ENCODE measurements around the gene ZNF804A. TPM values are rescaled to one million over a fixed set of nuclear protein-coding genes. Genes with fewer than 3 reads are reported as not detected.

Gene ZNF804A
- total and polyA plus RNA-seq, 2 of the 4 experiments (the other 2 are of a cell fraction), result 2.2 to 2.7 TPM

GRCh38 chr2:184830531-184830930 lies 232.2 kb downstream of the ZNF804A start:
- Histone ChIP-seq H3K4me2 (ENCODE audit: low read depth, low read length) (no peak overlapping the region), H3K9me1 (ENCODE audit: insufficient read depth, low read length) (no peaks in the 10 kb centered on the region), H3K36me3 (ENCODE audit: control insufficient read depth, insufficient read depth, low read length) (no peaks in the 10 kb centered on the region), H3K56ac (ENCODE audit: extremely low read depth, insufficient read depth, low read length) (no peak overlapping the region), H3K4ac (ENCODE audit: low read depth, low read length) (no peak overlapping the region), H4K5ac (ENCODE audit: low read depth, low read length) (no peak overlapping the region), H2BK20ac (ENCODE audit: low read depth, low read length) (no peak overlapping the region), H3K14ac (replicated peaks; ENCODE audit: low read depth, low read length) (no peak overlapping the region), H3K9me3 (ENCODE audit: control insufficient read depth, insufficient read depth, low read length) (no peaks in the 10 kb centered on the region), H4K91ac (ENCODE audit: insufficient read depth, low read depth, low read length) (no peak overlapping the region), H4K20me1 (ENCODE audit: insufficient read depth, low read length) (no peaks in the 10 kb centered on the region), H3K18ac (ENCODE audit: low read depth, low read length) (no peak overlapping the region), H2AK9ac (replicated peaks; ENCODE audit: low read depth, low read length, poor library complexity) (no peak overlapping the region), H3K4me3 (ENCODE audit: insufficient read depth, low read depth, low read length) (no peak overlapping the region), H2AFZ (replicated peaks; ENCODE audit: low read length, poor library complexity) (no peak overlapping the region), H3K27ac (ENCODE audit: insufficient read depth, low read length) (no peak overlapping the region), H2AK5ac (ENCODE audit: low read depth, low read length) (no peak overlapping the region), H3K9ac (ENCODE audit: low read depth, low read length) (no peak overlapping the region), H2BK15ac (ENCODE audit: low read depth, low read length) (no peak overlapping the region), H4K8ac (ENCODE audit: low read depth in 2 of 2, low read length in 2 of 2) (no peak overlapping the region), H3K4me1 (ENCODE audit: control insufficient read depth, insufficient read depth, low read length) (no peaks in the 10 kb centered on the region), H3K23ac (ENCODE audit: low read depth, low read length) (no peak overlapping the region), H2BK5ac (ENCODE audit: low read depth, low read length, poor library complexity, severe bottlenecking) (no peak overlapping the region), H2BK120ac (ENCODE audit: low read depth, low read length) (no peak overlapping the region), H3K79me1 (ENCODE audit: low read depth in 1 of 2, low read length in 2 of 2) (no peaks in the 10 kb centered on the region), H3K27me3 (ENCODE audit: control insufficient read depth, insufficient read depth, low read length) (no peaks in the 10 kb centered on the region)
- in situ Hi-C loops (cut with MboI; ENCODE audit: low sequenced_read_pairs), result no loop called here
- CTCF ChIA-PET, result no interaction called here
- BruUV-seq (replicated peaks), result no TSS peak
- intact Hi-C loops (cut with micrococcal nuclease), result no loop called here
- ATAC-seq (ENCODE audit: low read depth) (no peak), DNase-seq (no peak)
- POLR2A ChIA-PET (ENCODE audit: unreplicated experiment), result no interaction called here
- TF ChIP-seq RCOR1 (IDR thresholded peaks at IDR 0.05; ENCODE audit: insufficient replicate concordance, low read length), result no peak
- TF ChIP-seq MXI1 (IDR thresholded peaks at IDR 0.05; ENCODE audit: borderline replicate concordance, low read depth, low read length), result no peak
- TF ChIP-seq RAD21 (IDR thresholded peaks at IDR 0.05; ENCODE audit: low read length), result no peak
- no peak for TF ChIP-seq CTCF (conservative IDR thresholded peaks at IDR 0.05; ENCODE audit: low read depth, low read length)
- no peak for TF ChIP-seq RFX5 (IDR thresholded peaks at IDR 0.05; ENCODE audit: low read depth, low read length)
- no peak for TF ChIP-seq FOS (IDR thresholded peaks at IDR 0.05; ENCODE audit: low read depth, low read length)
- no peak for TF ChIP-seq SMC3 (IDR thresholded peaks at IDR 0.05; ENCODE audit: low read depth, low read length)
- TF ChIP-seq CHD1 (IDR thresholded peaks at IDR 0.05; ENCODE audit: low read depth, low read length), result no peak
- TF ChIP-seq POLR2A (IDR thresholded peaks at IDR 0.05; ENCODE audit: low read depth, low read length), result no peak
- no peak for TF ChIP-seq CEBPB (IDR thresholded peaks at IDR 0.05; ENCODE audit: low read depth, low read length)
- TF ChIP-seq MAZ (IDR thresholded peaks at IDR 0.05; ENCODE audit: borderline replicate concordance, low read depth, low read length), result no peak
- no peak for TF ChIP-seq USF2 (IDR thresholded peaks at IDR 0.05; ENCODE audit: low read depth, low read length)
- no peak for TF ChIP-seq BHLHE40 (IDR thresholded peaks at IDR 0.05; ENCODE audit: low read depth, low read length)
- no peak for TF ChIP-seq NFE2L2 (IDR thresholded peaks at IDR 0.05; ENCODE audit: low read depth, low read length)
- TF ChIP-seq MAFK (IDR thresholded peaks at IDR 0.05; ENCODE audit: low read depth, low read length), result no peak
- TF ChIP-seq ELK1 (IDR thresholded peaks at IDR 0.05; ENCODE audit: borderline replicate concordance, low read depth, low read length), result no peak
- dilution Hi-C loops (cut with HindIII; ENCODE audit: low sequenced_read_pairs, unreplicated experiment), result no loop called here
- WGBS, 2 experiments (ENCODE audit: extremely low coverage in 2 of 2, insufficient read length in 1 of 2), result no CpG with 5 or more reads among the region's 1 CpG
